Mesodermal cell (in vitro differentiated cells): Measurements from ENCODE around the gene MT2A.

Experiments used
- H3K27ac ChIP-seq: 2 replicates; pipeline ENCODE4 v1.7.0; 2013; ENCODE audit warnings: mild to moderate bottlenecking, low read depth, low read length, moderate library complexity; ENCODE audit not compliant: severe bottlenecking
- H3K36me3 ChIP-seq: 2 replicates; pipeline ENCODE4 v1.7.1; 2013; ENCODE audit warnings: mild to moderate bottlenecking, low read length, moderate library complexity; ENCODE audit not compliant: control insufficient read depth, insufficient read depth
- H3K4me1 ChIP-seq: one replicate; pipeline ENCODE4 v1.7.1; 2013; ENCODE audit warnings: mild to moderate bottlenecking, low read length; ENCODE audit not compliant: insufficient read depth, control insufficient read depth, poor library complexity, severe bottlenecking
- H3K4me3 ChIP-seq: 2 replicates; pipeline ENCODE4 v1.7.0; 2013; ENCODE audit warnings: low read length, control low read depth, mild to moderate bottlenecking; ENCODE audit not compliant: insufficient read depth, poor library complexity, severe bottlenecking; ENCODE audit errors: extremely low read depth
- H3K9me3 ChIP-seq: 2 replicates; pipeline ENCODE4 v1.7.1; 2013; ENCODE audit warnings: mild to moderate bottlenecking, low read length, moderate library complexity; ENCODE audit not compliant: control insufficient read depth
- WGBS, 2 experiments: methylation state at CpG; one replicate each; pipeline ENCODE4 v1.1.5; 2013; ENCODE audit warnings: missing lambda C conversion rate in 2 of 2; ENCODE audit not compliant: insufficient coverage in 2 of 2; 5-methylcytosine and 5-hydroxymethylcytosine counted together

The MT2A gene

DNA sequence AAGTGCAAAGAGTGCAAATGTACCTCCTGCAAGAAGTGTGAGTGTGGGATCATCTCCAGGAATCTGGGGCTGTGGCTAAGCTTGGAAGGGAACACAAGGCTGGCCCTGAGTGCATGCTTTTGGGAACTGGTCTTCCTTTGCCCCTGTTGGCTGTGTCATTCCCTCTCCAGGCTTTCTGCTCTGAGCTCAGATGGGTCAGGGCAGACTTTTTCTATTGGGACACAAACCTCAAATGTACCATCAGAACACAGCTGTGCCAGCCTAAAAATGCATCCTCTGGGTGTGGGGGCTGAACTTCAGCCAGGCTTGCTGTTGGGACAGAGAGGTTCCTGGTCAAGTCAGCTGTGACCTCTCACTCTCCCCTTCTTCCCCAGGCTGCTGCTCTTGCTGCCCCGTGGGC, 44.2 kb downstream of the MT2A start:
- no peak overlapping the region for H3K4me3 ChIP-seq
- 80 to 83% methylated on average over 1 of the region's 1 CpG for WGBS, 2 experiments
- H3K9me3 ChIP-seq: no peaks in the 10 kb centered on the region
- no peaks in the 10 kb centered on the region for H3K4me1 ChIP-seq
- H3K27ac ChIP-seq: no peak overlapping the region
- H3K36me3 ChIP-seq: no peaks in the 10 kb centered on the region

GRCh38 chr16:56653218-56653617, 44.8 kb downstream of the MT2A start:
- 97 to 100% methylated on average over 5 of the region's 7 CpGs for WGBS, 2 experiments
- no peaks in the 10 kb centered on the region for H3K4me1 ChIP-seq
- H3K36me3 ChIP-seq: no peaks in the 10 kb centered on the region
- no peak overlapping the region for H3K4me3 ChIP-seq
- no peak overlapping the region for H3K27ac ChIP-seq
- no peaks in the 10 kb centered on the region for H3K9me3 ChIP-seq

DNA sequence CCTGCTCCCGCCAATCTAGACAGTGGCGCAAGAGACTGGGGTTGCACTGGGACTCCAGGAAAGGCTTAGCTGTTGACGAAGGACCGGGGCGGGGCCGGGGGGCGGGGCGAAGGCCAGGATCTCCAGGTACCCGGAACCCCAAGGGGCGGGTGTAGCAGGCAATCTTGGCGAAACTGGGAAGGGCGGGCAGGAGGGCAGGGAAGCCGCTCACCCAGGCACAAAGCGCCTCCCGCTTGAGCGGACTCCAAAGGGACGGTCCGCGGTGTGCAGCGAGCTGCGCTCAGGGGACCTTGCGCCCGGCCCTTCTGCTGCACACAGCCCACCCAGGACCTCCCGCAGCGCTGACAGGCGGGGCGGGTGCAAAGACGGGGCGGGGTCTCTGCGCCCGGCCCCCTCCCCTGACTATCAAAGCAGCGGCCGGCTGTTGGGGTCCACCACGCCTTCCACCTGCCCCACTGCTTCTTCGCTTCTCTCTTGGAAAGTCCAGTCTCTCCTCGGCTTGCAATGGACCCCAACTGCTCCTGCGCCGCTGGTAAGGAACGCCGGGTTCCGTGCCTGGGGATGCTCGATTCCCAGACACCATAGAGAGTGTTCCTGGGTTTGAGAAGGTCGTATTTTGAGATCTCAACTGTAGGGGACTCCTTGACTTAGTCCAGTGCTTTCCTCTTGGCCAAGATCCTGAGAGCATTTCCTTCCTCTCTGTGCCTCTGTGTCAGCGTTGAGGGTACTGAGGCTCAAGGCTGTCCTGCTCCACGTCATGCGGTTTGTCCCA, 49.4 kb downstream of the MT2A start, which contains the start of gene MT1F:
TSS of gene MT1F (plus strand) at position 405 of the 772 bp plus-strand sequence. CDS start at position 505, 100 bp downstream.
- Histone ChIP-seq H3K36me3 (no peaks in the 10 kb centered on the region), H3K4me3 (peak within 1 kb of the TSS; percentile 39), H3K9me3 (no peaks in the 10 kb centered on the region), H3K4me1 (no peaks in the 10 kb centered on the region), H3K27ac (no peak within 1 kb of the TSS)
- 3 to 4% methylated on average over 45 to 46 of the region's 46 CpGs for WGBS, 2 experiments

- 25 to 36% methylated on average over 8 to 9 of the region's 10 CpGs for WGBS, 2 experiments
- no peaks in the 10 kb centered on the region for H3K36me3 ChIP-seq
- no peak overlapping the region for H3K4me3 ChIP-seq
- H3K9me3 ChIP-seq: no peaks in the 10 kb centered on the region
- H3K27ac ChIP-seq: no peak overlapping the region
- H3K4me1 ChIP-seq: no peaks in the 10 kb centered on the region
Observed at GRCh38 chr16:56658327-56658875, 50.0 kb downstream of the MT2A start.
